HG03558 (cell line): ENCODE data around the gene APEX1.
A peak's percentile ranks its signal among the peaks of the same experiment; 100 is the strongest.

Experiments used
- ATAC-seq: cut with Tn5 transposase; IDR thresholded peaks from one replicate; pipeline ENCODE4 v1.9.1; 2021; ENCODE audit warnings: moderate number of reproducible peaks; ENCODE audit not compliant: unreplicated experiment; ENCODE audit errors: extremely low read depth

Gene APEX1

GRCh38 chr14:20469890-20470602 is 15.0 kb downstream of the APEX1 start:
- ATAC-seq: peak; percentile 19

DNA sequence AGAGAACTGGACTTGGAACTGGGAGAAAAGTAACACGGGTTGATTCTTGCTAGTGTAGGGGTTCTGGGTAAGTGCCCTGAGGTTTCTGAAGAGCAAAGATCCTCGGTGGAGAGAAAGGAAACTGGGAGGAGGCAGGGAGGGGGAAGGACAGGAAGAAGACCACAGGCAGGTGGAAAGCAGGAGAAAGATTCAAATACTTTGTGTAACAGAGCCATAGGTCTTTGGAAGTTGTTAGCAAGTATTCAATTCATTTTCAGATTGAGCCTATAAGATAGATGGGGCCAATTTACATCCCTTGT is 15.5 kb downstream of the APEX1 start:
- ATAC-seq: no peak

DNA sequence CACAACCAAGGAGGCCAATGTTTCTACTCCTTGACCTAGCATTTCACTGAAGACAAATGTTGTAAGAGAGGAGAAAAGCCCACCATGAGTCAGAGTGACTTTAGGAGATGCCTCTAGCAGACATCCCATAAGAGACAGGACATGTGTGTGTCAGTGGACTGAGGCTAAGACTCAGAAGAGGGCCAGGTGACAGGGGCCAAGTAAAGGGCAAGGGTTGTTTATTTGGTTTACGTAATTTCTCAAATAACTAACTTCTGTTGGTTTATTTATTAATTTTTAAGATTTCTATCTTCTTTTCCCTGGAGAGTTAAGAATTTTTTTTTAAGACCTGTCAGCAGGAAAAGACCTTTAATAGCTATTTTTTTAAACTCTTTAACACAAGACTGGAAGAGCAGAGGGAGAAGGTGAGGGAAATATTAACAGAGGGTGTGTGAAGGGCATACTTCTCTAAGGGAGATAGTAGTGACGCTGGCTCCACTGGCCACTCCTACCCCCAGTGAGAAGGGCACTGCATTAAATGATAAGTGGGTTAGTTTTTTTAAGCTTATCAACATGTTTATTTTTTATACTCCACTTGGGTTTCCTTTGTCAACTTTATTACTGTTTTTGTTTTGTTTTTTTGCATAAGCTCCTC is 17.6 kb downstream of the APEX1 start:
- no peak for ATAC-seq

- no peak for ATAC-seq
Observed at GRCh38 chr14:20476776-20477175, 21.8 kb downstream of the APEX1 start.

DNA sequence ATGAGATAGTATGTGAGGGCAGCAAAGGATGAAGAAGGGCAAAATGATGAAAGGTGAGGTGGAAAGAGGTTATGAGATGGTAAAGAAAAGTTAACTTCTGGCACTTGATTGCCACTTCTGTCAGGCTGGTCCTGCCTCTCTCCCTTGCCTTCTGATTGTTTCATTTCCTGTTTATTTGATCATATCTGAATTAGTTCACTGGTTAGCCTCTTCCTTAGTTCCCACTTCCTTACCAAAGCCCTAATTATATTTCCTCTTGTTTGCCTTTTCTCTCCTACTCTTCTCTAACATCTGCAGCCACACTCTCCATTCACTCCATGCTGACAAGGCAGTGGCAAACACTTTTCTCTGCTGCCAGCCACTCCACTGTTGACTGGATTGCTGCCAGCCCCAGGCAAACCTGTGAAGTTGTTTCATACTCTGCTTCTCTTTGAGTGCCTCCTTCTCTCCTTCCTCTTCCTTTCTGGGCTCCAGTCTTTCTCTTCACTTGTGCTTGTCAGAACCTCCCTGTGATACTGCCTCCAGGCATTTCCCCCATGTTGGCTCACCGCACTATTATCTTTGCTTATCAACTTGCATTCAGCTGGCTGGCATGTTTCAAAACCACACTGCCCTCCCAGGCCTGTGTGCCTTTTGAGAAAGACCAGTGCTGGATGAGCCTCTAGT is 22.3 kb downstream of the APEX1 start:
- ATAC-seq: no peak

DNA sequence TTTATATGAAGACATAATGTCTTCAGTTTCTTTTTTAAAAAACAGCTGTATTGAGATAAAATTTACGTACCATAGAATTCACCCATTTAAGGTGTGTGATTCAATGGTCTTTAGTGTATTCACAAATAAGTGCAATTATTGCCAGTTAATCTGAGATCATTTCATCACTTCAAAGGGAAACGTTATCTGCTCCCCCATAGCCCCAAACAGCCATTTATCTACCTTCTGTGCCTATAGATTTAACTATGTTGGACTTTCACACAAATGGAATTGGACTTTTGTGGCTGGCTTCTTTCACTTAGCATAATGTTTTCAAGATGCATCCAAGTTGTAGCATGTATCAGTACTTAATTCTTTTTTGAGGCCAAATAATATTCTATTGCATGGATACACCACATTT is 23.9 kb downstream of the APEX1 start:
- ATAC-seq: no peak

GRCh38 chr14:20482382-20482781 is 27.4 kb downstream of the APEX1 start:
- no peak for ATAC-seq

DNA sequence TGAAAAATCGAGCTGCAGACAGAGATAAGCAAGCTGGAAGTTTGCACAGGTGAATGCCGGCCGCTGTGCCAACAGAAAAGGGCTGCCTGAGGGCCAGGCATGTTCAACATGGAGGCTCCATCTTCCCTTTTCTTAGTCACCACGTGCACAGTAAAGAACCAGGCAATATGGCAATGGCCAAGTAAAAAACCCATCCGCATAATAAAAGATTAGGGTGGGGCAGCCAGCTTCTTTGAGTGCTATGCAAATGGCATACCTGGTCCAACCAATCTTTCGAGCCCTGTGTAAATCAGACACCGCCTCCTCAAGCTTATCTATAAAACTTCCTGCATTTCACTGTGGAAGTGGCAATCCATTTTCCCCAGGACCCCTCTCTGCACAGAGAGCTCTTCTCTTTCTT is 30.9 kb downstream of the APEX1 start:
- no peak for ATAC-seq

DNA sequence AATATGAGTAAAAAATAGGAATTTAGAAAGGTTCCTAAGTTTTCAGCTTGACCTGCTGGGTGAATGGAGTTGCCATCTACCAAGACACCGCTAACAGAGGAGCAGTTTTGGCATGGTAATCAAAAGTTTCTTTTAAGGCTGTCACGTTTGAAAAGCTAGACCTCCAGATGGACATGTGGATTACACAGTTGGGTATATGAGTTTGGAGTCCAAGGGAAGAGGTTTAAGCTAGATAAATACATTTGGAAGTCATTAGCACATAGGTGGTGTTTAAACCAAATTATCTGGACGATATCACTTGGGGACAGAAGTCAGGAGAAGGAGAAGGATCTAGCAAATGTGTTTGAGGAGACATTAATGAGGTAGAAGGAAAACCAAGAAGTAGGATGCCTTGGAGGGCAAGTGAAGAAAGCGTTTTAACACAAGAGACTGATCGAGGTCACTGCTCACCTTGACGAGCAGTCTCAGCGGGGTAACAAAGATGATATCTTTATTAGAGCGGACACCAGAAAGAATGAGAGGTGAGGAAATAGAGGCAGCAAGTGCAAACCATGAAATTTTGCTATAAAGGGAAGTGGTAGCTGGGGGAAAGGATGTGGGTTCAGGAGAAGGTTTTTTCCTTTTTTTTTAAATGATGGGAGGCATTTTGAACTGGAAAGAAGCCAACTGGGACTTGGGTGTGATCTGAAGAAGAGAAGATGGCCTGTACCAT is 31.8 kb downstream of the APEX1 start:
- ATAC-seq: no peak

GRCh38 chr14:20487396-20487725 is 32.3 kb downstream of the APEX1 start:
- no peak for ATAC-seq

DNA sequence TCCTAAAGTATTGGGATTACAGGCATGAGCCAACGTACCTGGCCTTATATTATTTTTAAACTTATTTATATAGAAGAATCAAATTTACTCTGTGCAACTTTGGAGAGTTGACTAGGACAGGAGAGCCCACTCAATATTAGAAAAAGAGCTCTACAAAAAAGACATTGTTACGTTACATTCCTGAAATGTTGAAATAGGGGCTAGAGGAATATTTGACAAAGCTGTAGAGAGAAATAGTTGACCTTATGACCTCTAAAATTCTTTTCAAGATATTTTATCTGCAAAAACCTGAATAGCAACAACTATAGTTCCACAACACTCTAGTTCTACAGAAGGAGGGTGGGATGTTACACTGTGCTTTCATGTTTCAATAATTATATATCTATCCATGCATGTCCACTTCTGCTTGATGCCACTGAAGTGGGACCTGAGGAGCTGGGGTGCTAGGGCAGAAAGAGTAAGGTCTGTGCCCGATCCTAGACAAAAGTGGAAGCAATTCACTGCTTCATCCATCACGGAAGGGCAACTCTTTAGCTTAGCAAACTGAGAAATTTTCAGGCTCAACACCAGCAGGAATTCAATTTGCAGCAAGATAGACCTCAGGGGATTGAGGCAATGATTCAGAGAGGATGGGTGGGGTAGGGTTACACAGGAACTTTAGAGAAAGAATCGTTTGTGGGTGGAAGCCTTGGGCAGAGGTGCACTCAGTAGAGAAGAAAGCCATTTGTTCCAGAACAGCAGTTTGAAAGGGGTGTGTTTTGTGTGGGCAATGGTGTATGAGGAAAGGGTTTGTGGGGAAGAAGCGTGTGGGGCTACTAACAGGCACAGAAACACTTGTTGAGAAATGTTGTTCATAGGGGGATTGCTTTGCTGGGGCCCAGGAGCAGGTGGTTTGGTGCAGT is 34.3 kb downstream of the APEX1 start:
- ATAC-seq: no peak

GRCh38 chr14:20490563-20490962 is 35.5 kb downstream of the APEX1 start:
- no peak for ATAC-seq

GRCh38 chr14:20492486-20492885 is 37.5 kb downstream of the APEX1 start:
- ATAC-seq: no peak

- ATAC-seq: no peak
Observed at GRCh38 chr14:20493634-20494033, 38.6 kb downstream of the APEX1 start.

DNA sequence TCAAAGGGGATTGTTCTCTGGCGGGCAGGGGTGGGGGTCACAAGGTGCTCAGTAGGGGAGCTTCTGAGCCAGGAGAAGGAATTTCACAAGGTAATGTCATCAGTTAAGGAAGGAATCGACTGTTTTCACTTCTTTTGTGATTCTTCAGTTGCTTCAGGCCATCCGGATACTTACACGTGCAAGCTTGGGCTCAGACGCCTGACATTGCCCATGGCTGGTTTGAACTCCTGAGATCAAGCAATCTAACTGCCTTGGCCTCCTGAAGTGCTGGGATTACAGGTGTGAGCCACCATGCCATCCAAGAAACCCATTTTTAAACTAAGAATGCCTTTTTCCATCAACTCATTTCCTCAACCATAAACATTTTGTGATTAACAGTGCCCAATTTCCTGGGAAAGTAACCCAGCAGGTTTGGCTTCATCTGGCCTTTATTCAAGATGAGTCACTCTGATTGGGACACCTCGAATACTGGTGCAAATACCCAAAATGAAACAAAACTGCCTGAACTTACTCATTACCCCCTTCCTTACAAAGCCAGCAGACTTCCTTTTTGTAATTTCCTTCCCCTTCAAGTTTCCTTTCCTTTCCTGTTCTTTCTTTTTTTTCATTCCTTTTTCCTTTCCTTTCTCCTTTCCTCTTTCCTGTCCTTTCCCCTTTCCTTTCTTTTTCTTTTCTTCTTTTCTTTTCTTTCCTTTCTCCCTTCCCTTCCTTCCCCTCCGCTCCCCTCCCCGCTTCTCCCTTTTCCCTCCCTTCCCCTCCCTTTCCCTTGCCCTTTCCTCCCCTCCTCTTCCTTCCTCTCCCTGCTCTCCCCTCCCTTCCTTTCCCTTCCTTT is 40.1 kb downstream of the APEX1 start:
- ATAC-seq: no peak

DNA sequence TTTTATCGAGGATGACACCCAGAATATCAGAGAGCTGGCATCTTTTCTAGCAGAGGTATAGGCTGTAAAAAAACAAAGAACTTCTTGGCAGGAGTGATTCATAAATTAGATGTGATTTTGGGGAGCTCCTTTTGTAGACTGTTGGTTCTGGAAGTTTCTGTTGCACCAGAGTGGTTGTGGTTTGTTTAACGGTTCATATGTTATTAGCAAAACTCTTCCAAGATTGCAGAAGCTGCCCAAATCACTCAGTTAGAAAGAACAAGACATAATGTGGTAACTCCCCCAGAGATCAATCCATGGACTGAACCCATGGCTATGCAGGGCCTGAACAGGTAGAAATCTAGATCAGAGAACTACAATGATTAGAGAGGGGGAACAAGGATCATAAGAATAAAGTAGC is 43.6 kb downstream of the APEX1 start:
- ATAC-seq: no peak

DNA sequence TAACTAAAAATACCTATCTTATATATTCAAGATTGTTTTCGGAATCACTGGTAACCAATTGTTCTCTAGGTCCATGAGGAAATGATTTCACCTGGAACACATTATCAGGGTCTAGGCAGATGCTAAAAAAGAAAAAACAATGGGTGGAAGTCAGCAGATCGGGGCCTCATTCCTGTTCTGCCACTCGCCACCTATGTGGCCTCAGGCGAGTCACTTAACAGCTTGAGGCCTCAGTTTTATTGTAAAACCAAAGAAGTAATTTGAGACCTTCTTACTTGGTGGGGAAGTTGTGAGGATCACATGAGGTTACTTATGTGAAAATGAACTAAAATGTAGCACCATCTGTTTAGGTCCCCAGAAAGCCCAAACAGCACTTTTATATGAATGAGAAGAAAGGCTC is 44.1 kb downstream of the APEX1 start:
- no peak for ATAC-seq

DNA sequence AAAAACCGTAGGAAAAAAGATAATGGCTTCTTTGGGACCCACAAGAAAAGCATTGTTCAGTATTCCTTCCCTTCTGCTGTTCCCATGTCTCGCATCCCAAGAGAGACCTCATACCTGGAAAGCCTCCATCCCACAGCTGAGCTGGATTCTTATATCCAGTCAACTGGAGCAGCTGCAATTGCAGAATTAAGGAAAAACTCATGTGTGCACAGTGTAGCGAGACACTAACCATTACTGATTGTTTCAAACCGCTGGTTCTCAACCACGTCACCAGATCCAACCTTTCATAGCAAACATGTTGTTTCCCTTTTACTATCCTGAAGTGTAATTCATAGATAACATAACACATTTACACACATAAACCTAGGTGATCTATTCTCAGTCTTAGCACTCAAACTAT is 44.9 kb downstream of the APEX1 start:
- no peak for ATAC-seq

DNA sequence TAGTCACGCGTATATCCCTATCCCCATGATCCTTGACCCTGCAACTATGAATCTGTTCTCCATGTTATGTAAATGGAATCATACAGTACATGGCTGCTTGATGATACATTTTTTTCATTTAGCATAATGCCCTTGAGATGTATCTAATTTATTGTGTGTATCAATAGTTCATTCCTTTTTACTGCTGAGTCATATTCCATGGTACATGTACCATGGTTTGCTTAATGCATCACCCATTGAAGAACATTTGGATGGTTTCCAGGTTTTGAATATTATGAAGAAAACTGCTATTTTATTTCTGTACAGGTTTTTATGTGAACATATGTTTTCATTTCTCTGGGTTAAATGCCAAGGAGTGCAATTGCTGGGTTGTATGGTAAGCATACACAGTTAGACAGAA is 46.3 kb downstream of the APEX1 start:
- ATAC-seq: no peak

DNA sequence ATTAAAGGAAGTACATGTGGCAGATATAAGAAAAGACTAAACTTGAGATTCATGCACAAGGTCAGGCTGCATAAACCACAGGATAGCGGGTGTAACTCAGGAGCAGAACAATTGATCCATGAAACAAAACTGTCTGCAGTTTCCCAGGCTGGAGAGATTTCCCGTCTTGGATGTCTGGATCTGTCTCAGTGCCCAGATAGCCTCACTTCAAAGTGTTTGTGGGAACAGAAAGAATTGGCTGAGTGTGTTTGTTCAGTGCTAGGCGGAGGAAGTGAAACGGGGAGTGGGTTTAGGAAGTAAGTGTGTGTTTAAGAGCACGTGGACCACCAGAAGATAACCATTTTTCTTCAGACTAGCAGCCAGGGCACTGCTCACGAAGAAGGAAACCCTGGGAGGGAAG is 48.9 kb downstream of the APEX1 start:
- ATAC-seq: no peak
